Left lobe of liver (tissue), 2 donors: ENCODE measurements around the gene FURIN. TPM values are rescaled to one million over a fixed set of nuclear protein-coding genes. Genes with fewer than 3 reads are reported as not detected.
"Not testable (repeated sequence)": the region's sequence is repeated elsewhere in the genome, so short reads cannot be mapped to it uniquely, and the experiment has no call there.

Source experiments
- ATAC-seq: fragments of 200-7000 bp; cut with Tn5 transposase; one replicate; pipeline ENCODE4 v1.9.1; 2020; ENCODE audit warnings: mild to moderate bottlenecking, moderate library complexity
- DNase-seq: peaks from one replicate; pipeline ENCODE4 v3.0.0-alpha.2; 2020; ENCODE audit warnings: low spot score
- total RNA-seq: library from RNA; stranded (reverse); gene quantifications from one replicate; pipeline ENCODE4 v1.2.1, GENCODE V29; 2021
- donor health status: DM: no; HTN: no; CAD: no; lungs with moderate emphysema.
- donor health status: DM: no; HTN: yes; CAD: no.

FURIN gene
- total RNA-seq, 1 donor from 2014 or later = 281 TPM

GRCh38 chr15:90869601-90870353 lies 1.4 kb downstream of the FURIN start:
- DNase-seq (no peak), ATAC-seq (peak; percentile 2)

GRCh38 chr15:90870354-90871138 lies 2.2 kb downstream of the FURIN start:
- DNase-seq (no peak), ATAC-seq (no peak)

GRCh38 chr15:90871139-90871715 lies 2.8 kb downstream of the FURIN start:
- DNase-seq = no peak
- peak; percentile 1 for ATAC-seq

GRCh38 chr15:90871716-90872485 lies 3.5 kb downstream of the FURIN start:
- DNase-seq (no peak), ATAC-seq (peak; percentile 11)

- ATAC-seq = peak; percentile 5
- no peak for DNase-seq
Measured at GRCh38 chr15:90872486-90873184, 4.2 kb downstream of the FURIN start.

GRCh38 chr15:90873488-90873997 lies 5.2 kb downstream of the FURIN start:
- peak; percentile 9 for ATAC-seq
- no peak for DNase-seq

- peak; percentile 74 for ATAC-seq
- peak; percentile 95 for DNase-seq
Measured at GRCh38 chr15:90873998-90874605, 5.7 kb downstream of the FURIN start.

GRCh38 chr15:90874986-90875385 lies 6.6 kb downstream of the FURIN start:
- ATAC-seq, DNase-seq: not testable (repeated sequence)

GRCh38 chr15:90875549-90875981 lies 7.2 kb downstream of the FURIN start:
- ATAC-seq = peak; percentile 4
- DNase-seq = no peak

- ATAC-seq = no peak
- no peak for DNase-seq
Measured at GRCh38 chr15:90876046-90876445, 7.7 kb downstream of the FURIN start.

GRCh38 chr15:90876512-90877170 lies 8.3 kb downstream of the FURIN start:
- ATAC-seq (no peak), DNase-seq (no peak)

- ATAC-seq = no peak
- DNase-seq = no peak
Measured at GRCh38 chr15:90877315-90877714, 8.9 kb downstream of the FURIN start.

GRCh38 chr15:90877996-90878395 lies 9.6 kb downstream of the FURIN start:
- ATAC-seq = no peak
- DNase-seq = no peak

- no peak for DNase-seq
- ATAC-seq = no peak
Measured at GRCh38 chr15:90878660-90879059, 10.3 kb downstream of the FURIN start.

- no peak for ATAC-seq
- no peak for DNase-seq
Measured at GRCh38 chr15:90879730-90880366, 11.5 kb downstream of the FURIN start.

- DNase-seq (no peak), ATAC-seq (no peak)
Measured at GRCh38 chr15:90880381-90881145, 12.2 kb downstream of the FURIN start.

- ATAC-seq (peak; percentile 3), DNase-seq (no peak)
Measured at GRCh38 chr15:90881181-90881977, 13.0 kb downstream of the FURIN start.
